IPS-20b (cell line): ENCODE results near the gene GPR42.

ENCODE experiments used
- H3K27ac ChIP-seq: one replicate; pipeline ENCODE4 v1.5.1; 2013; ENCODE audit warnings: low read length
- H3K27me3 ChIP-seq: 2 replicates; pipeline ENCODE4 v1.6.1; 2013; ENCODE audit warnings: mild to moderate bottlenecking, low read length, inconsistent platforms; ENCODE audit not compliant: insufficient read depth
- H3K36me3 ChIP-seq: 2 replicates; pipeline ENCODE4 v1.6.1; 2013; ENCODE audit warnings: low read depth, mild to moderate bottlenecking, inconsistent platforms, low read length, moderate library complexity; ENCODE audit not compliant: insufficient read depth
- H3K4me1 ChIP-seq: 2 replicates; pipeline ENCODE4 v1.6.1; 2013; ENCODE audit warnings: mild to moderate bottlenecking, control low read depth, inconsistent platforms, low read length, moderate library complexity; ENCODE audit not compliant: insufficient read depth
- H3K4me3 ChIP-seq: 2 replicates; pipeline ENCODE4 v1.5.1; 2013; ENCODE audit warnings: mild to moderate bottlenecking, low read length, inconsistent platforms
- H3K9ac ChIP-seq: 2 replicates; pipeline ENCODE4 v1.6.1; 2013; ENCODE audit warnings: low read depth, mild to moderate bottlenecking, inconsistent platforms, low read length, moderate library complexity
- H3K9me3 ChIP-seq: 2 replicates; pipeline ENCODE4 v1.6.1; 2013; ENCODE audit warnings: mild to moderate bottlenecking, low read depth, low read length, inconsistent platforms; ENCODE audit not compliant: insufficient read depth

Gene GPR42

DNA sequence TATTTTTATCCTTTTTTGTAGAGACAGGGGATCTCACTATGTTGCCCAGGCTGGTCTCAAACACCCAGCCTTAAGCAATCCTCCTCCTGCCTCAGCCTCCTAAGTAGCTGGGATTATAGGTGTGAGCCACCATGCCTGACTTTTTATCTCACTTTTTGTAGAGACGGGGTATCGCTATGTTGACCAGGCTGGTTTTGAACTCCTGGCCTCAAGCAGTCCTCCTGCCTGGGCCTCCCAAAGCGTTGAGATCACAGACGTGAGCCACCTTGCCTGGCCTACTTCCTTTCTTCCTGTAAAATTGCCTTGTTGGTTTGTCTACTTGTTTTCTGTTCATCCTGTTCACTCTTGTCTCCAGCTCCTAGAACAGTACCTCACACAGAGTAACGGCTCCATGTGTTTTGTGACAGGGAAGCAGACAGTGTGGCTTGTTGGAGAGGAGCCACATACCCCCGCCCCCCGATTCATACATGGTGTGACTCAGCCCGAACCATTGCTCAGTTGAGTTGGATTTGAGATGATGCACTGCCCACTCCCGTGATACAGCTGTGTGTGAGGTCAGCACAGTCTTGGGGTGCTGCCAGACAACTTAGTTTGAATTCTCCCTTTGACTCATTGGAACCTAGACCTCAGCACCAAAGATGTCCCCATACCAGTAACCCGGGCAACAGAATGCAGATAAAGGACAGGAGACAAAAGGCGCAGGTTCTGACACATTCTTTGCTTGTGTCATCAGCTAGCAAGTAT lies 34.2 kb downstream of the GPR42 start:
- H3K4me3 ChIP-seq, result no peak overlapping the region
- no peak overlapping the region for H3K27ac ChIP-seq
- H3K9me3 ChIP-seq, result no peaks in the 10 kb centered on the region
- H3K9ac ChIP-seq, result no peak overlapping the region
- no peaks in the 10 kb centered on the region for H3K4me1 ChIP-seq
- H3K27me3 ChIP-seq, result no peaks in the 10 kb centered on the region
- no peaks in the 10 kb centered on the region for H3K36me3 ChIP-seq

DNA sequence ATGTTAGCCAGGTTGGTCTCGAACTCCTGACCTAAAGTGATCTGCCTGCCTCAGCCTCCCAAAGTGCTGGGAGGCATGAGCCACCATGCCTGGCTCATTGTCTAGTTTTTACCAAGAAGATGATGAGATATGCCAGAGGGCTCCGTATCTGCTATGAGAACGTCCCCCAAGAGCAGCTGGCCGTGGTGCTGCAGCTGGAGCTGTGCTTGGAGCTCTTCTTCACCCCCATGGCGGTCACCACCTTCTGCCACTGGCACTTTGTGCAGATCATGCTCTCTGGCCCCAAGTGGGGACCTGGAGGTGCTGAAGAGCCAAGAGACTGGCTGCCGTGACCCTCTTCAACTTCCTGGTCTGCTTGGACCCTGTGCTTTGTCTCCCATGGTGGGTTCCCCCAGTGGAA lies 36.8 kb downstream of the GPR42 start:
- Histone ChIP-seq H3K4me1 (no peaks in the 10 kb centered on the region), H3K36me3 (no peaks in the 10 kb centered on the region), H3K9ac (no peak overlapping the region), H3K9me3 (no peaks in the 10 kb centered on the region), H3K27me3 (no peaks in the 10 kb centered on the region), H3K27ac (no peak overlapping the region), H3K4me3 (no peak overlapping the region)

DNA sequence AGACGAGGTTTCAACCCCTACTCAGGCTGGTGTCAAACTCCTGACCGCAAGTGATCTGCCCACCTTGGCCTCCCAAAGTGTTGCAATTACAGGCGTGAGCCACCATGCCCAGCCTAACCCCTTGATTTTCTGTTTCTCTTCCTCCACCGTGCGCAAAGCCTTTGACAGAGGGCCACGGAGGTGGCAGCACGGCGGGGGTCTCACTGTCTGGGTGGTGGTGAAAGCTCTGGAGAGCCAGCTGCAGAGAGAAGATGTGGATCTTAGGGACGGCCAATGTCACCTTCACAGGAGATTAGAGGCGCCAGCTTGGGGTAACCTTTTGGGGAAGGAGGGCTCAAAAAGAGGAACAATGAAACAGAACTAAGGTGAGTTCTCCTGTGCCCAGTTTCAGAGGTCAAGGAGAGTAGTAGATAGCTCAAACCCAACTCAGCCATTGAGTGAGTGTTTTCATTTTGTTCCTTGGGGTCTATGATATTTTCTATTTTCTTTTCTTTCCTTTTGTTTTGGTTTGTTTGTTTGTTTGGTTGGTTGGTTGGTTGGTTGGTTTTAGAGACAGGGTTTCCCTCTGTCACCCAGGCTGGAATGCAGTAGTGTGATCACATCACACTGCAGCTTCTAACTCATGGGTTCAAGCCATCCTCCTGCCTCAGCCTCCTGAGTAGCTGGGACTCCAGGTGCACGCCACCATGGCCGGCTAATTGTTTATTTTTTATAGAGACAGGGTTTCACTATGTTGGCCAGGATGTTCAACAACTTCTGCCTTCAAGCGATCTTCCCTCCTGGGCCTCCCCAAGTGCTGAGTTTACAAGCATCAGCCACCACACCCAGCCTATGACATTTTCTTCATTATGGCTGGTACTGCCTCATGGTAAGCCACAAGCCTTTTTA lies 37.7 kb downstream of the GPR42 start:
- Histone ChIP-seq H3K4me1 (no peaks in the 10 kb centered on the region), H3K27ac (no peak overlapping the region), H3K4me3 (no peak overlapping the region)

DNA sequence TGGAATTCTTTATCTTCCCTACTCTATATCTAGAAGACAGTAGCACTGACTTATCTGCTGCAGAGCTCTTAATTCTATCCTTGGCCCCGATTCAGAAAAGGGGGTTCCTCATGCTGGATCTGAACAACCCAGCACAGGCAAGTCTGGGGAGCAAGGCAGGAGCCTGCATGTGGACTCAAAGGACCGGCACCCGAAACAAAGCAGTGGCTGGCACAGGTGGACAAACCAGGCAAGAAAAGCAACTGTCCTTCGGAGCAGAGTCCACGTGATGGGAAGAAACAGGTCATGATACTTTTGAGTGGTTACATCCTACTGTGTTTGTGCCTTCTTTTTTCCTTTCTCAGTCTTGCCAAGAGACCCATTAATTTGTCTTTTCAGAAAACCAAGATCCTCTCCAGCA lies 38.3 kb downstream of the GPR42 start:
- H3K9me3 ChIP-seq, result no peaks in the 10 kb centered on the region
- H3K4me1 ChIP-seq, result no peaks in the 10 kb centered on the region
- H3K4me3 ChIP-seq, result no peak overlapping the region
- no peaks in the 10 kb centered on the region for H3K27me3 ChIP-seq
- no peak overlapping the region for H3K27ac ChIP-seq
- no peaks in the 10 kb centered on the region for H3K36me3 ChIP-seq
- H3K9ac ChIP-seq, result no peak overlapping the region

More for the DNA sequence above, 37.7 kb downstream of the GPR42 start:
- H3K36me3 ChIP-seq, result no peaks in the 10 kb centered on the region
- H3K9me3 ChIP-seq, result no peaks in the 10 kb centered on the region
- H3K9ac ChIP-seq, result no peak overlapping the region
- no peaks in the 10 kb centered on the region for H3K27me3 ChIP-seq

DNA sequence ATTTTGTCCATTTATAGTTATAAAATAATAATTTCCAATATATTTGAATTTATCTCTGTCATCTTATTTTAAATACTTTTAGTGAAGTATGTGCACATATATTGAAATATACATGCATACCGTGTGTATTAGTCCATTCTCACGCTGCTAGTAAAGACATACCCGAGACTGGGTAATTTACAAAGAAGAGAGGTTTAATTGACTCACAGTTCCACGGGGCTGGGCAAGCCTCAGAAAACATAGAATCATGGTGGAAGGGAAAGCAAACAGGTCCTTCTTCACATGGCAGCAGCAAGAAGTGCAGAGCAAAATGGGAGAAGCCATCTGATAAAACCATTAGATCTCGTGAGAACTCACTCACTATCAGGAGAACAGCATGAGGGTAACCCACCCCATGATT lies 39.6 kb downstream of the GPR42 start:
- Histone ChIP-seq H3K27ac (no peak overlapping the region), H3K9ac (no peak overlapping the region), H3K4me3 (no peak overlapping the region), H3K9me3 (no peaks in the 10 kb centered on the region), H3K36me3 (no peaks in the 10 kb centered on the region), H3K27me3 (no peaks in the 10 kb centered on the region), H3K4me1 (no peaks in the 10 kb centered on the region)

DNA sequence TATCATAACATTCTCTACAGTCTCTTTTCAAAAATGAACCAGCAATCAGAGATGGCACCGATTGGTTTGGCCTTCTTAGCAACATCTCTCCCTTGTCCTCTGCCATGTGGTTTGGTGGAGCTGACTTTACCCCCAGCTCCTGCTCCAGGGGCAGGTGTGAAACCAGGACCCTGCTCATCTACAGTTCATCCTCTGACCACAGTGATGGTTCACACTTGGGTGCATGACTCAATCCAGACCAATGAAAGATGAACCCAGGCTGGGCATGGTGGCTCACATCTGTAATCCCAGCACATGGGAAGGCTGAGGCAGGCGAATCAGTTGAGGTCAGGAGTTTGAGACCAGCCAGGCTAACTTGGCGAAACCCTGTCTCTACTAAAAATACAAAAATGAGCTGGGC lies 43.6 kb downstream of the GPR42 start:
- Histone ChIP-seq H3K9ac (no peak overlapping the region), H3K9me3 (no peaks in the 10 kb centered on the region), H3K27me3 (peaks cover 13% of the 10 kb centered on the region; the same call in 1 of the 2 replicates), H3K4me3 (no peak overlapping the region), H3K27ac (no peak overlapping the region), H3K36me3 (no peaks in the 10 kb centered on the region), H3K4me1 (no peaks in the 10 kb centered on the region)

DNA sequence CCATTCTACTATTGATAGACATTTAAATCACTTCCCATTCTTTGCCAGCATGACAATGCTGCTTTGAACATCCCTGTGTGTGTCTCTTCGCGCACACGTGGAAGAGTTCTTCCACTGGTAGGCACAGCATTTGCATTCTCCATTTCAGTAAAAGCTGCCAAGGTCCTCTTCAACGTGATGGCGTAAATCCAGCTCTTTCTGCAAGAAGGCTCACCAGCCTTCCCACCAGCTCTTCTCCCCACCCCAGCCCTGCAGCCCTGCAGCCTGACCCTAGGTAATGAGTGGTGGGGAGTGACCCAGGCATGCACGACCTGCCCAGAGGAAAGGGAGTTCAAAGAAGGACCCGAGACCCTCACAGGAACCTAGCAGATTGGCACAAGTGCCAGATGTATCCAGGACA lies 45.5 kb downstream of the GPR42 start:
- Histone ChIP-seq H3K9ac (no peak overlapping the region), H3K27me3 (peaks cover 13% of the 10 kb centered on the region; the same call in 1 of the 2 replicates), H3K36me3 (no peaks in the 10 kb centered on the region), H3K9me3 (no peaks in the 10 kb centered on the region), H3K4me1 (no peaks in the 10 kb centered on the region), H3K4me3 (no peak overlapping the region), H3K27ac (no peak overlapping the region)

DNA sequence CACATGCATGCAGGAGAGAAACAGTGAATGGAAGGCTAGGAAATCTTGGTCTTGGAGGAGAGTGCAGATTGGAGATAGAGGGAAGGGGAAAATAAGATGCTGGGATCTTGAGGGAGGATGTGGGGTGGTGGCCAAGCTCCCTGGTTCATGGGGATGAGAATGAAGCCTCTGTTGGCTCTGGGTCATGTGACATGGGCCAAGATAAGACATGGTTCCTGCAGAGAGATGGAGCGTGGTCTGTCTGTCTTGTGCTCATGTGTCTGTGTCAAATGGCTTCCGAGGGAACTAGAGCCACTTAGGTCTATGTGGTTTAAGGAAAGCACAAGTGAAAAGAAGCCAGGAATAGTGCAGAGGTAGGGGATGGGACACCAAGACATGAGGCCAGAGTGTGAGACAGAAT lies 46.4 kb downstream of the GPR42 start:
- Histone ChIP-seq H3K4me1 (no peaks in the 10 kb centered on the region), H3K27me3 (peaks cover 13% of the 10 kb centered on the region; the same call in 1 of the 2 replicates), H3K9me3 (no peaks in the 10 kb centered on the region), H3K36me3 (no peaks in the 10 kb centered on the region), H3K27ac (no peak overlapping the region), H3K9ac (no peak overlapping the region), H3K4me3 (no peak overlapping the region)

DNA sequence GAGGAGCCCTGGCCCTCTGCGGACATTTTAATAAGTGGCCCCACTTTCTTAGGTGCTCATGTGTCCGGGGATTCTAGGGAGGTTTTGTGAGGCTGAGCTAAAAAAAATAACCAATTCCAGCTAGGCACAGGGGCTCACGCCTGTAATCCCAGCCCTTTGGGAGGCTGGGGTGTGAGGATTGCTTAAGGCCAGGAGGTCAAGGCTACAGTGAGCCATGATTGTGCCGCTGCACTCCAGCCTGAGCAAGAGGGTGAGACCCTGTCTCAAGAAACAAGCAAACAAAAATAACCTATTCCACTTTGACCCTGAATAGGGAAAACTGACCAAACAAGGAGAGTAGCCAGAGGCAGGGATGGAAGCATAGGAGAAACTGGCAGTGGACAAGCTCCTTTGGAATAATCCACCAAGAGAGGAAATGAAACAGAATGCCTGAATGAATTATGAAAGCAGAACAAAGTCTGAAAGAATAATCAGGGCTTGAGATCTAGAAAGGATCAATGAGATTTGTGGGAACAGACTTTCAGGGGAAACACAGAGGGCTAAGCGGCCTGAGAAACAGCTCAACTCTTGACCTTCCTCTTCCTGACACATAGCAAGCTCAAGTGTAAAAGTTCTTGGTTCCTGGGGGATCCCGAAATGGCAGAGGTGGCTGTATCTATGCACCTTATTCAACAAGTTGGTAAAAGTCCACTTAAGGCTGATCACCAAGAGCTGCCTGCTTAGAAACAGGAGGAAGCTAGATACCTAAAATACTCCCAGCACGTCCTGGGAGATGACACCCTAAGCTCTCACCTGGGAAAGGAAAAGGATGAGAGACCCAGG lies 47.1 kb downstream of the GPR42 start:
- Histone ChIP-seq H3K9ac (no peak overlapping the region), H3K9me3 (no peaks in the 10 kb centered on the region), H3K4me3 (no peak overlapping the region), H3K27ac (no peak overlapping the region), H3K27me3 (peaks cover 13% of the 10 kb centered on the region; the same call in 1 of the 2 replicates), H3K4me1 (no peaks in the 10 kb centered on the region), H3K36me3 (no peaks in the 10 kb centered on the region)

DNA sequence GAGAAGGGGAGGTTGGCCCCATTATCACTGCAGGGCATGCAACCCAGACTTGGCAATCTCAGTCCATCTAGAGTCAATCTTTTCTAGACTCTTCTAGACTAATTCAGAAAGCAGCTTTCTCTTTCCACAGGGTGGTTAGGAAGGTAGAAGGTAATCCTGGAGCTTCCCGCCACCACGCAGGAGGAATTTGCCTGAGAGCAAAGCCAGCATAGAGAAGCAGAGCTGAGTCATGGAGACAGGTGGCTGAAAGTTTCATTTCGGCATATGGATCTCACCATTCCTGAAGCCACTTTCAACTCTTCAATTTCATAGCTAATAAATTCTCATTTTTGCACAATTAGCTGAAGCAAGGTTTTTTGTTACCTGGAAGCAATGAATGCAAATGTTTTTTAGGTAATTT lies 48.2 kb downstream of the GPR42 start:
- Histone ChIP-seq H3K36me3 (no peaks in the 10 kb centered on the region), H3K4me3 (no peak overlapping the region), H3K27me3 (peaks cover 13% of the 10 kb centered on the region; the same call in 1 of the 2 replicates), H3K9me3 (no peaks in the 10 kb centered on the region), H3K9ac (no peak overlapping the region), H3K27ac (no peak overlapping the region), H3K4me1 (no peaks in the 10 kb centered on the region)

DNA sequence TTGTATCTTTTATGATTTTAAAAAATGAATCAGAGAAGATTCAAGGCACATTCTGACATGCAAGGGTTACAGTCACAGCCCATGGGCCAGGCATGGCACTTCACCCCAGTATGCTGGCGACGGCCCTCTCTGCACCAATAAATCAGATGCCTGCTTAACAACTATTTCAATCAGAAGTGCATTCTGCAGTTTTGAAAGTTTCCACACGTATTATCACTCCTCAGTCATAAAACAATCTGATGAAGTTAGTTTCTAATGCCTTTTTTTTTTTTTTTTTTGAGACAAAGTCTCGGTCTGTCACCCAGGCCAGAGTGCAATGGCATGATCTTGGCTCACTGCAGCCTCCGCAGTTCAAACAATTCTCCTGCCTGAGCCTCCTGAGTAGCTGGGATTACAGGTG lies 48.9 kb downstream of the GPR42 start:
- H3K27ac ChIP-seq, result no peak overlapping the region
- no peaks in the 10 kb centered on the region for H3K9me3 ChIP-seq
- no peak overlapping the region for H3K4me3 ChIP-seq
- no peak overlapping the region for H3K9ac ChIP-seq
- H3K4me1 ChIP-seq, result no peaks in the 10 kb centered on the region
- H3K36me3 ChIP-seq, result no peaks in the 10 kb centered on the region
- peaks cover 13% of the 10 kb centered on the region; the same call in 1 of the 2 replicates for H3K27me3 ChIP-seq
